GM23338 (cell line): ENCODE results near the gene GLA. TPM values are rescaled to one million over a fixed set of nuclear protein-coding genes. Genes with fewer than 3 reads are reported as not detected.

Experiments used
- ATAC-seq: fragments of 200-7000 bp; cut with Tn5 transposase; 3 replicates; pipeline ENCODE4 v1.9.1; 2020
- DNase-seq: peaks from one replicate; pipeline ENCODE4 v3.0.0-alpha.2; 2015; ENCODE audit warnings: low spot score
- H2AFZ ChIP-seq: fragments of 200-600 bp; sonication (generic); 2 replicates; pipeline ENCODE4 v1.8.0; 2016; ENCODE audit warnings: antibody characterized with exemption, mild to moderate bottlenecking, moderate library complexity
- H3F3A ChIP-seq: fragments of 200-600 bp; sonication (generic); replicated peaks from 2 replicates; pipeline ENCODE4 v1.8.0; 2017; ENCODE audit warnings: antibody characterized with exemption, mixed run types, low read depth
- H3K27ac ChIP-seq: fragments of 200-600 bp; sonication (generic); 2 replicates; pipeline ENCODE4 v1.6.1; 2016; ENCODE audit warnings: low read depth
- H3K27me3 ChIP-seq: fragments of 200-600 bp; sonication (generic); 2 replicates; pipeline ENCODE4 v1.8.0; 2016; ENCODE audit warnings: mild to moderate bottlenecking, mixed run types, moderate library complexity; ENCODE audit not compliant: insufficient read depth
- H3K36me3 ChIP-seq: fragments of 200-600 bp; sonication (generic); 2 replicates; pipeline ENCODE4 v1.8.0; 2016; ENCODE audit warnings: mild to moderate bottlenecking; ENCODE audit not compliant: insufficient read depth
- H3K4me1 ChIP-seq: fragments of 200-600 bp; sonication (generic); 2 replicates; pipeline ENCODE4 v1.8.0; 2016; ENCODE audit warnings: mild to moderate bottlenecking, moderate library complexity; ENCODE audit not compliant: insufficient read depth
- H3K4me2 ChIP-seq: fragments of 200-600 bp; sonication (generic); 2 replicates; pipeline ENCODE4 v1.7.1; 2017; ENCODE audit warnings: mixed run types
- H3K4me3 ChIP-seq: fragments of 200-600 bp; sonication (generic); 2 replicates; pipeline ENCODE4 v1.6.1; 2016; ENCODE audit warnings: mixed run types
- H3K79me2 ChIP-seq: fragments of 200-600 bp; sonication (generic); replicated peaks from 2 replicates; pipeline ENCODE4 v1.8.0; 2017; ENCODE audit warnings: mild to moderate bottlenecking; ENCODE audit not compliant: insufficient read depth
- H3K9me2 ChIP-seq: fragments of 200-600 bp; sonication (generic); 2 replicates; pipeline ENCODE4 v1.8.0; 2017; ENCODE audit not compliant: insufficient read depth
- H4K20me1 ChIP-seq: fragments of 200-600 bp; sonication (generic); replicated peaks from 2 replicates; pipeline ENCODE4 v1.8.0; 2017; ENCODE audit warnings: mild to moderate bottlenecking; ENCODE audit not compliant: insufficient read depth
- H3K27ac Mint-ChIP-seq: 2 replicates; pipeline ENCODE4 v1.8.0; 2020; ENCODE audit warnings: inconsistent platforms, mild to moderate bottlenecking, moderate library complexity, mixed read lengths
- H3K27me3 Mint-ChIP-seq: 3 replicates; pipeline ENCODE4 v1.8.0; 2022; ENCODE audit warnings: low read depth, mild to moderate bottlenecking, moderate library complexity, mixed read lengths, inconsistent platforms; ENCODE audit not compliant: insufficient read depth, poor library complexity
- H3K36me3 Mint-ChIP-seq: 3 replicates; pipeline ENCODE4 v1.8.0; 2021; ENCODE audit warnings: low read depth, mild to moderate bottlenecking, inconsistent platforms, moderate library complexity, mixed read lengths
- H3K4me1 Mint-ChIP-seq: 3 replicates; pipeline ENCODE4 v1.8.0; 2020; ENCODE audit warnings: mild to moderate bottlenecking, inconsistent platforms, mixed read lengths
- H3K4me3 Mint-ChIP-seq: 3 replicates; pipeline ENCODE4 v1.8.0; 2021; ENCODE audit warnings: moderate library complexity, mild to moderate bottlenecking, inconsistent platforms, mixed read lengths
- H3K9me3 Mint-ChIP-seq: 3 replicates; pipeline ENCODE4 v1.8.0; 2020; ENCODE audit warnings: moderate library complexity, mild to moderate bottlenecking, inconsistent platforms, mixed read lengths
- CREB1 ChIP-seq: fragments of 250-450 bp; sonication (Bioruptor Pico); IDR thresholded peaks from 2 replicates; pipeline ENCODE4 v1.5.0; 2020; ENCODE audit warnings: low read depth, mild to moderate bottlenecking, moderate library complexity
- EZH2 ChIP-seq: fragments of 200-600 bp; sonication (generic); IDR thresholded peaks from one replicate; pipeline ENCODE4 v1.8.0; 2017; ENCODE audit warnings: antibody characterized with exemption, mild to moderate bottlenecking, low read depth; ENCODE audit not compliant: unreplicated experiment
- EZH2phosphoT487 ChIP-seq: fragments of 200-600 bp; sonication (generic); IDR thresholded peaks from one replicate; pipeline ENCODE4 v1.8.1; 2018; ENCODE audit warnings: antibody characterized with exemption; ENCODE audit not compliant: unreplicated experiment
- JUNB ChIP-seq: IDR thresholded peaks from one replicate; pipeline ENCODE4 v1.6.1; 2016; ENCODE audit warnings: antibody characterized with exemption; ENCODE audit not compliant: unreplicated experiment
- NANOG ChIP-seq: IDR thresholded peaks from 2 replicates; pipeline ENCODE4 v1.6.1; 2016; ENCODE audit warnings: antibody characterized with exemption, borderline replicate concordance
- POLR2AphosphoS5 ChIP-seq: IDR thresholded peaks from 2 replicates; pipeline ENCODE4 v1.6.1; 2016; ENCODE audit warnings: antibody characterized with exemption, low read depth
- STAT1 ChIP-seq: IDR thresholded peaks from one replicate; pipeline ENCODE4 v1.6.1; 2016; ENCODE audit warnings: antibody characterized with exemption; ENCODE audit not compliant: unreplicated experiment
- ZNF114 ChIP-seq: fragments of 250-450 bp; sonication (Bioruptor Pico); IDR thresholded peaks from 2 replicates; pipeline ENCODE4 v1.5.0; 2020; ENCODE audit warnings: mild to moderate bottlenecking, moderate library complexity
- ZNF331 ChIP-seq: fragments of 250-450 bp; sonication (Bioruptor Pico); IDR thresholded peaks from 2 replicates; pipeline ENCODE4 v1.5.0; 2020; ENCODE audit warnings: low read depth, mild to moderate bottlenecking, moderate library complexity
- polyA plus RNA-seq: library from polyadenylated mRNA; unstranded; fragments of >200 nt; fragmentation: Nextera tagmentation; extraction: Ambion mirVana; gene quantifications from 2 replicates; pipeline ENCODE4 v1.2.1, GENCODE V29; 2016
- total RNA-seq: library from RNA; depleted of rRNA; stranded (reverse); fragments of >200 nt; shearing (Covaris generic); gene quantifications from 2 replicates; pipeline ENCODE4 v1.2.3, GENCODE V29; 2014
- TF ChIP-seq, protein P1 (sequence below): IDR thresholded peaks from 2 replicates; pipeline ENCODE4 v1.6.1; 2016; ENCODE audit warnings: antibody characterized with exemption
- TF ChIP-seq, protein P2 (sequence below): fragments of 250-450 bp; sonication (Bioruptor Pico); IDR thresholded peaks from 2 replicates; pipeline ENCODE4 v1.5.0; 2020; ENCODE audit warnings: mild to moderate bottlenecking, moderate library complexity
- TF ChIP-seq, protein P3 (sequence below), 2 experiments: fragments of 200-600 bp in 1 of 2; sonication (generic) in 1 of 2; conservative IDR thresholded peaks; 2 replicates each; pipeline versions ENCODE4 v1.5.1 to v1.6.1; 2016 to 2017; ENCODE audit warnings: antibody characterized with exemption in 2 of 2, low read depth in 2 of 2, mild to moderate bottlenecking in 2 of 2, moderate library complexity in 1 of 2

The GLA gene
- total and polyA plus RNA-seq, 2 experiments from 2014 or later: 34.7 to 44.4 TPM

DNA sequence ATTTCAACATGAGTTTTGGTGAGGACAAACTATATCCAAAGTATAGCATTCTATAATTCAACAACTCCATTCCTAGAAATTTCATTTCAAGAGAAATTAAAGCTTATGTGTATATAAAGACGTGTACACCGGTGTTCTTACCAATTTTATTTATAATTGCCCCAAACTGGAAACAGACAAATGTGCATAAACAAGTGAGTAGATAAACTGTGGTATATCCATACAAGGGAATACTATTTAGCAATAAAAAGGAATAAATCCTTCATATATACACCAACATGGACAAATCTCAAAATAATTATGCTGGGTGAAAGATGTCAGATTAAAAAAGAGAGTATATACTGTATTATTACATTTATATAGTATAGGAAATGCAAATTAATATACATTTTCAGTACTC lies 20.2 kb upstream of the GLA start:
- ATAC-seq: no peak
- Histone ChIP-seq H2AFZ (no peak overlapping the region), H3K9me2 (no peaks in the 10 kb centered on the region), H3F3A (no peaks in the 10 kb centered on the region), H4K20me1 (no peaks in the 10 kb centered on the region), H3K4me2 (no peak overlapping the region), H3K4me1 (no peaks in the 10 kb centered on the region), H3K36me3 (0 out of 2 replicates have a peak, but pooled peaks cover 6% of the 10 kb centered on the region), H3K79me2 (no peaks in the 10 kb centered on the region), H3K4me3 (no peak overlapping the region), H3K27ac (no peak overlapping the region), H3K27me3 (no peaks in the 10 kb centered on the region)
- no peak overlapping the region for H3K4me3 Mint-ChIP-seq
- H3K36me3 Mint-ChIP-seq: peaks cover 70% of the 10 kb centered on the region
- H3K27ac Mint-ChIP-seq: no peak overlapping the region
- DNase-seq: no peak
- TF ChIP-seq EZH2phosphoT487 (no peak), STAT1 (no peak), POLR2AphosphoS5 (no peak), ZNF331 (CRISPR knock-in tag) (no peak)
- TF ChIP-seq, protein P1, sequence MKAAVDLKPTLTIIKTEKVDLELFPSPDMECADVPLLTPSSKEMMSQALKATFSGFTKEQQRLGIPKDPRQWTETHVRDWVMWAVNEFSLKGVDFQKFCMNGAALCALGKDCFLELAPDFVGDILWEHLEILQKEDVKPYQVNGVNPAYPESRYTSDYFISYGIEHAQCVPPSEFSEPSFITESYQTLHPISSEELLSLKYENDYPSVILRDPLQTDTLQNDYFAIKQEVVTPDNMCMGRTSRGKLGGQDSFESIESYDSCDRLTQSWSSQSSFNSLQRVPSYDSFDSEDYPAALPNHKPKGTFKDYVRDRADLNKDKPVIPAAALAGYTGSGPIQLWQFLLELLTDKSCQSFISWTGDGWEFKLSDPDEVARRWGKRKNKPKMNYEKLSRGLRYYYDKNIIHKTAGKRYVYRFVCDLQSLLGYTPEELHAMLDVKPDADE: no peak
- peaks cover 11% of the 10 kb centered on the region; the same call in 2 of the 3 replicates for H3K9me3 Mint-ChIP-seq
- peaks cover 2% of the 10 kb centered on the region for H3K27me3 Mint-ChIP-seq
- H3K4me1 Mint-ChIP-seq: no peaks in the 10 kb centered on the region

DNA sequence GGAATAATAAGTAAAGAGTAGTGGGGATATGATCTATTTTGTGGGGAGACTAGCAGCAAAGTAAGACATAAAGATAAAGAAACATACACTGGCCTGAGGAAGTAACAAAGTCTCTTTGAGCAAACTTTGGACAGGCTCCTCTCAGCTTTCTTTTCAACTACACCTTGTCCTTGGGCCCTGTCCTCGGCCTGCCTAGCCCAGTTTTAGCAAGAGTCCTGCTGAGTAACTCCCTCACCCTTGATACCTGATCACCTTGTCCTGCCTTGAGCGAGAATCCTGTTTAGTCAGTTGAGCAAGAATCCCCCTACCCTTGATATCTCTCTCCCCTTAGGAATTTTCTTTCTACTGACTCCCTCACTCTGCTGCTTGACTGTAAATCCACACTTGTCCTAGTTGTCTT lies 11.8 kb upstream of the GLA start:
- peak overlapping the region; percentile 56; the same call in 1 of the 2 replicates for H3K27ac Mint-ChIP-seq
- H3K79me2 ChIP-seq: no peaks in the 10 kb centered on the region
- DNase-seq (no peak), ATAC-seq (no peak)
- no peak overlapping the region for H3K27ac ChIP-seq
- peaks cover 27% of the 10 kb centered on the region for H3K4me1 Mint-ChIP-seq
- no peak overlapping the region for H3K4me3 ChIP-seq
- no peaks in the 10 kb centered on the region for H4K20me1 ChIP-seq
- no peaks in the 10 kb centered on the region for H3K27me3 ChIP-seq
- peaks cover 6% of the 10 kb centered on the region for H3K27me3 Mint-ChIP-seq
- H2AFZ ChIP-seq: no peak overlapping the region
- H3K4me2 ChIP-seq: peak overlapping the region; percentile 77; the same call in 1 of the 2 replicates
- no peaks in the 10 kb centered on the region for H3K36me3 ChIP-seq
- no peaks in the 10 kb centered on the region for H3F3A ChIP-seq
- H3K9me2 ChIP-seq: no peaks in the 10 kb centered on the region
- H3K4me3 Mint-ChIP-seq: peak overlapping the region; percentile 90
- H3K36me3 Mint-ChIP-seq: peaks cover 18% of the 10 kb centered on the region
- no peaks in the 10 kb centered on the region; the same call in 1 of the 2 replicates for H3K4me1 ChIP-seq
- H3K9me3 Mint-ChIP-seq: no peaks in the 10 kb centered on the region
- TF ChIP-seq EZH2phosphoT487 (no peak), POLR2AphosphoS5 (no peak), STAT1 (no peak), JUNB (no peak), CREB1 (CRISPR knock-in tag) (no peak), ZNF331 (CRISPR knock-in tag) (no peak), NANOG (no peak), EZH2 (no peak), ZNF114 (no peak)
- TF ChIP-seq, protein P1: no peak
- TF ChIP-seq, protein P2, sequence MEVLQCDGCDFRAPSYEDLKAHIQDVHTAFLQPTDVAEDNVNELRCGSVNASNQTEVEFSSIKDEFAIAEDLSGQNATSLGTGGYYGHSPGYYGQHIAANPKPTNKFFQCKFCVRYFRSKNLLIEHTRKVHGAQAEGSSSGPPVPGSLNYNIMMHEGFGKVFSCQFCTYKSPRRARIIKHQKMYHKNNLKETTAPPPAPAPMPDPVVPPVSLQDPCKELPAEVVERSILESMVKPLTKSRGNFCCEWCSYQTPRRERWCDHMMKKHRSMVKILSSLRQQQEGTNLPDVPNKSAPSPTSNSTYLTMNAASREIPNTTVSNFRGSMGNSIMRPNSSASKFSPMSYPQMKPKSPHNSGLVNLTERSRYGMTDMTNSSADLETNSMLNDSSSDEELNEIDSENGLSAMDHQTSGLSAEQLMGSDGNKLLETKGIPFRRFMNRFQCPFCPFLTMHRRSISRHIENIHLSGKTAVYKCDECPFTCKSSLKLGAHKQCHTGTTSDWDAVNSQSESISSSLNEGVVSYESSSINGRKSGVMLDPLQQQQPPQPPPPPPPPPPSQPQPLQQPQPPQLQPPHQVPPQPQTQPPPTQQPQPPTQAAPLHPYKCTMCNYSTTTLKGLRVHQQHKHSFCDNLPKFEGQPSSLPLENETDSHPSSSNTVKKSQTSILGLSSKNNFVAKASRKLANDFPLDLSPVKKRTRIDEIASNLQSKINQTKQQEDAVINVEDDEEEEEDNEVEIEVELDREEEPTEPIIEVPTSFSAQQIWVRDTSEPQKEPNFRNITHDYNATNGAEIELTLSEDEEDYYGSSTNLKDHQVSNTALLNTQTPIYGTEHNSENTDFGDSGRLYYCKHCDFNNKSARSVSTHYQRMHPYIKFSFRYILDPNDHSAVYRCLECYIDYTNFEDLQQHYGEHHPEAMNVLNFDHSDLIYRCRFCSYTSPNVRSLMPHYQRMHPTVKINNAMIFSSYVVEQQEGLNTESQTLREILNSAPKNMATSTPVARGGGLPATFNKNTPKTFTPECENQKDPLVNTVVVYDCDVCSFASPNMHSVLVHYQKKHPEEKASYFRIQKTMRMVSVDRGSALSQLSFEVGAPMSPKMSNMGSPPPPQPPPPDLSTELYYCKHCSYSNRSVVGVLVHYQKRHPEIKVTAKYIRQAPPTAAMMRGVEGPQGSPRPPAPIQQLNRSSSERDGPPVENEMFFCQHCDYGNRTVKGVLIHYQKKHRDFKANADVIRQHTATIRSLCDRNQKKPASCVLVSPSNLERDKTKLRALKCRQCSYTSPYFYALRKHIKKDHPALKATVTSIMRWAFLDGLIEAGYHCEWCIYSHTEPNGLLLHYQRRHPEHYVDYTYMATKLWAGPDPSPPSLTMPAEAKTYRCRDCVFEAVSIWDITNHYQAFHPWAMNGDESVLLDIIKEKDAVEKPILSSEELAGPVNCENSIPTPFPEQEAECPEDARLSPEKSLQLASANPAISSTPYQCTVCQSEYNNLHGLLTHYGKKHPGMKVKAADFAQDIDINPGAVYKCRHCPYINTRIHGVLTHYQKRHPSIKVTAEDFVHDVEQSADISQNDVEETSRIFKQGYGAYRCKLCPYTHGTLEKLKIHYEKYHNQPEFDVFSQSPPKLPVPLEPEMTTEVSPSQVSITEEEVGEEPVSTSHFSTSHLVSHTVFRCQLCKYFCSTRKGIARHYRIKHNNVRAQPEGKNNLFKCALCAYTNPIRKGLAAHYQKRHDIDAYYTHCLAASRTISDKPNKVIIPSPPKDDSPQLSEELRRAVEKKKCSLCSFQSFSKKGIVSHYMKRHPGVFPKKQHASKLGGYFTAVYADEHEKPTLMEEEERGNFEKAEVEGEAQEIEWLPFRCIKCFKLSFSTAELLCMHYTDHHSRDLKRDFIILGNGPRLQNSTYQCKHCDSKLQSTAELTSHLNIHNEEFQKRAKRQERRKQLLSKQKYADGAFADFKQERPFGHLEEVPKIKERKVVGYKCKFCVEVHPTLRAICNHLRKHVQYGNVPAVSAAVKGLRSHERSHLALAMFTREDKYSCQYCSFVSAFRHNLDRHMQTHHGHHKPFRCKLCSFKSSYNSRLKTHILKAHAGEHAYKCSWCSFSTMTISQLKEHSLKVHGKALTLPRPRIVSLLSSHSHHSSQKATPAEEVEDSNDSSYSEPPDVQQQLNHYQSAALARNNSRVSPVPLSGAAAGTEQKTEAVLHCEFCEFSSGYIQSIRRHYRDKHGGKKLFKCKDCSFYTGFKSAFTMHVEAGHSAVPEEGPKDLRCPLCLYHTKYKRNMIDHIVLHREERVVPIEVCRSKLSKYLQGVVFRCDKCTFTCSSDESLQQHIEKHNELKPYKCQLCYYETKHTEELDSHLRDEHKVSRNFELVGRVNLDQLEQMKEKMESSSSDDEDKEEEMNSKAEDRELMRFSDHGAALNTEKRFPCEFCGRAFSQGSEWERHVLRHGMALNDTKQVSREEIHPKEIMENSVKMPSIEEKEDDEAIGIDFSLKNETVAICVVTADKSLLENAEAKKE (CRISPR knock-in tag): no peak
- TF ChIP-seq, protein P3, sequence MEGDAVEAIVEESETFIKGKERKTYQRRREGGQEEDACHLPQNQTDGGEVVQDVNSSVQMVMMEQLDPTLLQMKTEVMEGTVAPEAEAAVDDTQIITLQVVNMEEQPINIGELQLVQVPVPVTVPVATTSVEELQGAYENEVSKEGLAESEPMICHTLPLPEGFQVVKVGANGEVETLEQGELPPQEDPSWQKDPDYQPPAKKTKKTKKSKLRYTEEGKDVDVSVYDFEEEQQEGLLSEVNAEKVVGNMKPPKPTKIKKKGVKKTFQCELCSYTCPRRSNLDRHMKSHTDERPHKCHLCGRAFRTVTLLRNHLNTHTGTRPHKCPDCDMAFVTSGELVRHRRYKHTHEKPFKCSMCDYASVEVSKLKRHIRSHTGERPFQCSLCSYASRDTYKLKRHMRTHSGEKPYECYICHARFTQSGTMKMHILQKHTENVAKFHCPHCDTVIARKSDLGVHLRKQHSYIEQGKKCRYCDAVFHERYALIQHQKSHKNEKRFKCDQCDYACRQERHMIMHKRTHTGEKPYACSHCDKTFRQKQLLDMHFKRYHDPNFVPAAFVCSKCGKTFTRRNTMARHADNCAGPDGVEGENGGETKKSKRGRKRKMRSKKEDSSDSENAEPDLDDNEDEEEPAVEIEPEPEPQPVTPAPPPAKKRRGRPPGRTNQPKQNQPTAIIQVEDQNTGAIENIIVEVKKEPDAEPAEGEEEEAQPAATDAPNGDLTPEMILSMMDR (conservative IDR thresholded peaks at IDR 0.05; ENCODE audit: low read depth in 2 of 2): no peak
